ENCODE results near the gene BANF2.

Gene BANF2

DNA sequence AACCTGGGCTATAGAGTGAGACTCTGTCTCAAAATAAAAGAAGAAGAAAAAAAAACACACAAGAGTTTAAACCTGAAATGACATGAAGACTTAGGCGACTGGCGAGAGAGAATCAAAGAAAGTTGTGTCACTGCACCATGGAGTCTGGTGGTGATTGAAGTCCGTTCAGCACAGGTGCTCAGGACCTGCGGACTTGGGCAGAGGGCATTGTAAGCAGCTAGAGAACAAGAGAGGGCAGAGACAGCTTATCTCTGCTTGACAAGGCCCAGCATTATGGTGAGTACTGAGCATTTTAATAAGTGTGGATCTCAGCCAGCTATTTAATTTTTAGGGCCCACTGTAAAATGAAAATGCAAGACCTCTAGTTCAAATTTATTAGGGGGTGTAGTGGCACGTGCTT lies 31.5 kb downstream of the BANF2 start:
- Histone ChIP-seq H3K4me3 (ENCODE audit: insufficient read length, low read depth) (no peak overlapping the region), H3K4me1 (ENCODE audit: insufficient read depth, insufficient read length) (peaks cover 3% of the 10 kb centered on the region), H3K9ac (ENCODE audit: insufficient read length, low read depth) (no peak overlapping the region), H3K27me3 (ENCODE audit: insufficient read depth, insufficient read length) (no peaks in the 10 kb centered on the region), H3K36me3 (ENCODE audit: insufficient read depth, insufficient read length, low read length) (no peaks in the 10 kb centered on the region), H3K9me3 (ENCODE audit: insufficient read depth, low read length) (peaks cover 3% of the 10 kb centered on the region; the same call in 1 of the 2 replicates)
- DNase-seq (ENCODE audit: low read depth, low spot score), result no peak
- TF ChIP-seq SUZ12 (IDR thresholded peaks at IDR 0.05; ENCODE audit: extremely low read depth, insufficient read depth, insufficient read length) (no peak), ZNF274 (IDR thresholded peaks at IDR 0.05; ENCODE audit: low read depth, low read length) (no peak), YY1 (IDR thresholded peaks at IDR 0.05; ENCODE audit: insufficient read depth, insufficient read length) (no peak)

- no peak overlapping the region for H3K9ac ChIP-seq (ENCODE audit: insufficient read length, low read depth)
- no peaks in the 10 kb centered on the region for H3K27me3 ChIP-seq (ENCODE audit: insufficient read depth, insufficient read length)
- H3K9me3 ChIP-seq (ENCODE audit: insufficient read depth, low read length), result peaks cover 21% of the 10 kb centered on the region; the same call in 1 of the 2 replicates
- H3K4me3 ChIP-seq (ENCODE audit: insufficient read length, low read depth), result no peak overlapping the region
- TF ChIP-seq ZNF274 (IDR thresholded peaks at IDR 0.05; ENCODE audit: low read depth, low read length) (no peak), YY1 (IDR thresholded peaks at IDR 0.05; ENCODE audit: insufficient read depth, insufficient read length) (no peak), SUZ12 (IDR thresholded peaks at IDR 0.05; ENCODE audit: extremely low read depth, insufficient read depth, insufficient read length) (no peak)
- no peak for DNase-seq (ENCODE audit: low read depth, low spot score)
- no peaks in the 10 kb centered on the region for H3K36me3 ChIP-seq (ENCODE audit: insufficient read depth, insufficient read length, low read length)
- H3K4me1 ChIP-seq (ENCODE audit: insufficient read depth, insufficient read length), result peaks cover 3% of the 10 kb centered on the region
These were observed 33.2 kb downstream of the BANF2 start for GRCh38 chr20:17732907-17733521.

DNA sequence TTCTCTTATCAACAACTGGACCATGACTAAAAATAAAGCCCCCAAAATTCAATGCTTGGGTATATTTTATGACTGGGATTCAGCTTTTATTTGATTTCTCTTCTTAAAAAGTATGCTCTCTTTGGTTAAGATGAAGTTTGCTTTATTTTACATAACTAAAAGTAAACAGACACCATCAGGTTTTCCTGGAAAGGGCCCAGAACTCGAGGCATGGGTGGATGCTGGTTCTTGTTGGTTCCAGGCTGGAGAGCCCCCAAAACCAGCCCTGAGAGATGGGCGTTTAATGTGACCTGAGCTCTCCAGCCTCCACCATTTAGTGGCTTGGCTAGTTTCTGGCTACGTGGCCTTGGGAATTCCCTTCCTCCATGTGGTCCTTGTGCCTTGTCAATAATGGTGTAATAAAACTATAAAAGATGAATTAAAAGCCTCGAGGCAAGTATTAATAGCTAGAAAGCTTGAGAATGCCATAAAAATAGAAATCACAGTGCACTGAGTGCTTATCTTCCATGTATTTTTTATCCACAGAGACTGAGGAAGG lies 34.1 kb downstream of the BANF2 start:
- Histone ChIP-seq H3K4me3 (ENCODE audit: insufficient read length, low read depth) (no peak overlapping the region), H3K9ac (ENCODE audit: insufficient read length, low read depth) (no peak overlapping the region), H3K27me3 (ENCODE audit: insufficient read depth, insufficient read length) (no peaks in the 10 kb centered on the region), H3K9me3 (ENCODE audit: insufficient read depth, low read length) (peaks cover 25% of the 10 kb centered on the region), H3K4me1 (ENCODE audit: insufficient read depth, insufficient read length) (peaks cover 3% of the 10 kb centered on the region), H3K36me3 (ENCODE audit: insufficient read depth, insufficient read length, low read length) (no peaks in the 10 kb centered on the region)
- TF ChIP-seq ZNF274 (IDR thresholded peaks at IDR 0.05; ENCODE audit: low read depth, low read length) (no peak), YY1 (IDR thresholded peaks at IDR 0.05; ENCODE audit: insufficient read depth, insufficient read length) (no peak), SUZ12 (IDR thresholded peaks at IDR 0.05; ENCODE audit: extremely low read depth, insufficient read depth, insufficient read length) (no peak)
- DNase-seq (ENCODE audit: low read depth, low spot score), result no peak

GRCh38 chr20:17734374-17734773 lies 34.6 kb downstream of the BANF2 start:
- Histone ChIP-seq H3K36me3 (ENCODE audit: insufficient read depth, insufficient read length, low read length) (no peaks in the 10 kb centered on the region), H3K9me3 (ENCODE audit: insufficient read depth, low read length) (peaks cover 26% of the 10 kb centered on the region), H3K27me3 (ENCODE audit: insufficient read depth, insufficient read length) (no peaks in the 10 kb centered on the region), H3K4me3 (ENCODE audit: insufficient read length, low read depth) (no peak overlapping the region), H3K4me1 (ENCODE audit: insufficient read depth, insufficient read length) (peaks cover 3% of the 10 kb centered on the region), H3K9ac (ENCODE audit: insufficient read length, low read depth) (no peak overlapping the region)
- TF ChIP-seq YY1 (IDR thresholded peaks at IDR 0.05; ENCODE audit: insufficient read depth, insufficient read length) (no peak), SUZ12 (IDR thresholded peaks at IDR 0.05; ENCODE audit: extremely low read depth, insufficient read depth, insufficient read length) (no peak), ZNF274 (IDR thresholded peaks at IDR 0.05; ENCODE audit: low read depth, low read length) (no peak)
- DNase-seq (ENCODE audit: low read depth, low spot score), result no peak

DNA sequence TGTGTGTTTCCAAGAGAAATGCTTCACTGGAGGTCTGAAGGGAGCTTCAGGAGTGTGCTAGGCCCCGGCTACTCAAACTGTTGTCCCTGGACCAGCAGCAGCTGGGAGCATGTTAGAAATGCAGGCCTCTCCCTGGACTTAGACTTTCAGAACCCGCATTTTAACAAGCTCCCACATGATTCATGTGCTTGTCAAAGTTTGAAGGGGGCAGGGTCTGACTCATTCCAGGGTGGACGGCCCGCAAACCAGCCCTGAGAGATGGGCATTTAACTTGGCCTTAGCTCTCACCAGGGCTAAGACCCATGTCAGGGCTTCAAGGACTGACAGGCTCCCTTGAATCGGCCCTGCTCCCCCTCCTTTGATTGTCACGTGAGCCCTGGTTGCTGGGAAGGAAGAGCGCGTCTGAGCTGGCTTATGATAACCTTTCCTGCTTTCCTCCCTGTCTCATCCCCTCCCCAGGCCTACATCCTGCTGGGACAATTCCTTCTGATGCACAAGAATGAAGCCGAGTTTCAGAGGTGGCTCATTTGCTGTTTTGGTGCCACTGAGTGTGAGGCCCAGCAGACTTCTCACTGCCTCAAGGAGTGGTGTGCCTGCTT lies 35.5 kb downstream of the BANF2 start:
- Histone ChIP-seq H3K27me3 (ENCODE audit: insufficient read depth, insufficient read length) (no peaks in the 10 kb centered on the region), H3K9me3 (ENCODE audit: insufficient read depth, low read length) (peaks cover 32% of the 10 kb centered on the region), H3K4me1 (ENCODE audit: insufficient read depth, insufficient read length) (peaks cover 3% of the 10 kb centered on the region), H3K4me3 (ENCODE audit: insufficient read length, low read depth) (no peak overlapping the region), H3K9ac (ENCODE audit: insufficient read length, low read depth) (no peak overlapping the region), H3K36me3 (ENCODE audit: insufficient read depth, insufficient read length, low read length) (no peaks in the 10 kb centered on the region)
- no peak for TF ChIP-seq SUZ12 (IDR thresholded peaks at IDR 0.05; ENCODE audit: extremely low read depth, insufficient read depth, insufficient read length)
- no peak for TF ChIP-seq ZNF274 (IDR thresholded peaks at IDR 0.05; ENCODE audit: low read depth, low read length)
- TF ChIP-seq YY1 (IDR thresholded peaks at IDR 0.05; ENCODE audit: insufficient read depth, insufficient read length), result no peak
- DNase-seq (ENCODE audit: low read depth, low spot score), result no peak

DNA sequence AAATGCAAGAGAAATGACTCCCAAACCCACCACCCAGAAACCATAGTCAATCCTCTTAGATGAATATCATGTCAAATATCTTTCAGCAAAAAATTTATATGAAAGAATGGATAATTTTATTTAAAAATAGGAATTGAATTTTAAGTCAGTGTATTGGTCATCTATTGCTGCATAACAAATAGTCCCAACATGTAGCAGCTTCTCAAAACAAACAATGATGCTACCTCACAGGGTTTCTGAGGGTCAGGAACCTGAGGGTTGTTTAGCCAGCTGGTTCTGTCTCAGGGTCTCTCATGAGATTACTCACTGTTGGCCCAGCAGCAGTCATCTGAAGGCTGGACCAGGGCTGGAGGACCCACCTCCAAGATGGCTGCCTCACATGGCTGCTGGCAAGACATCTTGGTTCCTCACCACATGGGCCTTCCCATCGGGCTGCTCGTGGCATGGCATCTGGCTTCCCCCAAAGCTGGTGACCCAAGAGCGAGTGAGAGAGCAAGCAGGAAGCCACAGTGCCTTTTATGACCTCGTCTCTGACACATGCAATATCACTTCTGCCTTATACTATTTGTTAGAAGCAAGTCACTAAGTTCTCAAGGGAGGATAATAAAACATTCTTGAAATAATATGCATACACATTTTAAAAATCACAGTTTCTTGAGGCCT lies 36.3 kb downstream of the BANF2 start:
- H3K4me1 ChIP-seq (ENCODE audit: insufficient read depth, insufficient read length), result peaks cover 3% of the 10 kb centered on the region
- no peak for TF ChIP-seq SUZ12 (IDR thresholded peaks at IDR 0.05; ENCODE audit: extremely low read depth, insufficient read depth, insufficient read length)
- no peak for TF ChIP-seq ZNF274 (IDR thresholded peaks at IDR 0.05; ENCODE audit: low read depth, low read length)
- TF ChIP-seq YY1 (IDR thresholded peaks at IDR 0.05; ENCODE audit: insufficient read depth, insufficient read length), result no peak
- peaks cover 32% of the 10 kb centered on the region for H3K9me3 ChIP-seq (ENCODE audit: insufficient read depth, low read length)
- H3K36me3 ChIP-seq (ENCODE audit: insufficient read depth, insufficient read length, low read length), result no peaks in the 10 kb centered on the region
- H3K9ac ChIP-seq (ENCODE audit: insufficient read length, low read depth), result no peak overlapping the region
- H3K4me3 ChIP-seq (ENCODE audit: insufficient read length, low read depth), result no peak overlapping the region
- no peak for DNase-seq (ENCODE audit: low read depth, low spot score)
- H3K27me3 ChIP-seq (ENCODE audit: insufficient read depth, insufficient read length), result no peaks in the 10 kb centered on the region

GRCh38 chr20:17738154-17738553 lies 38.4 kb downstream of the BANF2 start:
- Histone ChIP-seq H3K36me3 (ENCODE audit: insufficient read depth, insufficient read length, low read length) (no peaks in the 10 kb centered on the region), H3K9ac (ENCODE audit: insufficient read length, low read depth) (no peak overlapping the region), H3K4me1 (ENCODE audit: insufficient read depth, insufficient read length) (peaks cover 3% of the 10 kb centered on the region), H3K27me3 (ENCODE audit: insufficient read depth, insufficient read length) (no peaks in the 10 kb centered on the region), H3K9me3 (ENCODE audit: insufficient read depth, low read length) (peaks cover 32% of the 10 kb centered on the region), H3K4me3 (ENCODE audit: insufficient read length, low read depth) (no peak overlapping the region)
- no peak for DNase-seq (ENCODE audit: low read depth, low spot score)
- TF ChIP-seq YY1 (IDR thresholded peaks at IDR 0.05; ENCODE audit: insufficient read depth, insufficient read length) (no peak), SUZ12 (IDR thresholded peaks at IDR 0.05; ENCODE audit: extremely low read depth, insufficient read depth, insufficient read length) (no peak), ZNF274 (IDR thresholded peaks at IDR 0.05; ENCODE audit: low read depth, low read length) (no peak)
